NCI-H1694 treated with DMSO at 0.1 percent for 48 hours (cell line): ENCODE results near the gene IFT81.
"Not testable (repeated sequence)": the region's sequence is repeated elsewhere in the genome, so short reads cannot be mapped to it uniquely, and the experiment has no call there.

Experiments
- DNase-seq: peaks from one replicate; lab custom pipeline; 2025; lab: John Stamatoyannopoulos, UW

The IFT81 gene

DNA sequence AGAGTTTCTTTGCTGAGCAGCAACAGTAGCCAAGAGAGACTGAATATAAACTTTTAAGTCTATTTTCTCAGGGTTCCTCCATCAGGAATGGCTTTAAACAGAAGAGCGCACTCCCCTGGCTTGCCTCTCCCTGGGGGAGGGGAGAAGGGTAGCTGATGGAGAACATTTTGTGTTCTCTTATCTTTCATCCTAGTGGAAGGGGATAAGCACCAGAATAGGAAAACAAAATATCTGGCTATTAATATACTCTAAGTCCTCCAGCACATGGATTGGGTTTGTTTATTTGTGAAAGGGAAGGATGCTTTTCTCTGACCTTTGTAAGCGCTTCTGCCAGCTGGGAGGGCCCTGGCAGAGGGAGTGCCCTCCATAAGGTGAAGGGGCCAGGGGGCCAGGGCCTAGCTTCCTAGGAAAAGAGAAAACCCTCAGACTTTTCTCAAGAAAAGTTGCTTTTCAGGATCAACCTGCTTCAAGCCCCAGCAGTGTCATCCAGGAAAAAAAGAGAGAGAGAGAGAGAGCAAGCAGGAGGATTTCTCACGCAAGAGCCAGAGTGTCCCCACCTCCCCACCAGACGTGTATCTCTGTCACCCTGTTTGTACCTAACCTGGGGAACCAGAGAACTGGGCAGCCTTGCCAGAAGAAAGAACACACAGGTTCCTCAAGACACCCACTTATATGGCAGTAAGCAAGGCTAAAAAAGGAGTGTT, 122.6 kb downstream of the IFT81 start:
- DNase-seq, result no peak

DNA sequence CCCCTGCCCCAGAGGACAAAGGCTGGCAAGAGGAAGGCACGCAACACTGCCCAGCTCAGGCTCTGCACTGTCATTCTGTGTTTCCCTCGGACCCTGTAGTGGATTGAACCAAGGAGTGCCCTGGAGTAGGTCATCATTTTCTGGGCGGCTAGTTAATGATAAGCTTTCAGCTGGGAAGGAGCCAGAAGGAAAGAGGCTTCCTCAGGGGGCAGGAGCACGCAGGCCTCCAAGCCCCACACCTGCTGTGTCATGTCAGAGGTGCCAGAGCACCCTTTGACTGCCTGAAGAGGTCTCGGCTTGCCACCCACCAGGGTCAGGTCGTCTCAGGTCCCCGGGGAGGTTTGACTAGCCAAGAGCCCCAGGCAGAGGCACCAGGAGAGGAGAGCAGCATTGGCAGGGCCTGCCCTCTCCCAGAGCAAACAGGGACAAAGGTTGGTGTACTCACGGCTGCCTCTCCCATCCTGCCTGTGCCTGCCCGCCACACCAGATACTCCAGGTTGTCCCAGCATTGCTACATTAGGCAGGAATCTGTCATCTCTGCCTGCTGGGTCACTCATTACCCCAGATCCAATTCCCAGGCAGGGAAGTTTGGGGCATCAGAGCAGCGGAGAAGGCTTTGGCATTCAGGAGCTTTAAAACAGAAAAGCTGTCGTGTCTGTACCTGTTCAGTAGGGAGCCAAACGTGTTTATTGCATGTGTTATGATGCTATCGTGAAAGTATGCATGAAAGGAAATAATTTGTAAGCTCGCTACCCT, 123.4 kb downstream of the IFT81 start:
- no peak for DNase-seq

DNA sequence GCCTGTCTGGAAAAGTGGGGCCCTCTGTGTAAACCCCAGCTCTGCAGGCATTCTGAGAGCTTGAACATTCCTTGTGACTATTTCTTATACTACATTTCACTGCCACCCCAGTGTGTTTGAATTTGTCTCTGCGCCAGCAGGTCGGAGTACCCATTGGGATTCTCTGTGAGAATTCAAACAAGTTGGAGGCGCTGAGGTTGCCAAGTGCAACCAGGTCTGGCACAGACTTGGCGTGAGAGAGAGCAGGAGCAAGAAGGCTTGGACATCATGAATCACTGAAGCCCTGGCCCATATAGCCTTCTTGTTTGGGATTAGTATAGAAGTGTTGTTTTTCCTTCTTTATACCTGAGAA, 123.9 kb downstream of the IFT81 start:
- DNase-seq, result no peak

DNA sequence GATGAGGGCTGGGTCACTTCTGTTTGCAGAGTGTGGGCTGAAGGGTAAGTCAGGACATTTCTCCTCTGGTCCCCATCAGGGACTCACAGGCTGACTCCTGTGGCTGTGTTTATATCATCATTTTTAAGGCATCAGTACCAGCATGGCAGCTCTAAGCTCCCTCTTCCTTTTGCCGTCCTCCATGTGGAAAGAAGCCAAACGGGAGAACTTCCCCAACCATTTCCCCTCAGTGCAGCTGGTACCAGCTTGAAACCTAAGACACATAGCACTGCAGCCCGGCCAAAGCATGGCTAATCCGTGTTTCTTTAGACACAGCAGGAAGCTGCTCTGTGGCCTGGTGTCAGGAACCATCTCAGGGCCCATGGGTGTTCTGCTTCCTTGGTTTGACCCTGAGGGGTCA, 124.9 kb downstream of the IFT81 start:
- no peak for DNase-seq

DNA sequence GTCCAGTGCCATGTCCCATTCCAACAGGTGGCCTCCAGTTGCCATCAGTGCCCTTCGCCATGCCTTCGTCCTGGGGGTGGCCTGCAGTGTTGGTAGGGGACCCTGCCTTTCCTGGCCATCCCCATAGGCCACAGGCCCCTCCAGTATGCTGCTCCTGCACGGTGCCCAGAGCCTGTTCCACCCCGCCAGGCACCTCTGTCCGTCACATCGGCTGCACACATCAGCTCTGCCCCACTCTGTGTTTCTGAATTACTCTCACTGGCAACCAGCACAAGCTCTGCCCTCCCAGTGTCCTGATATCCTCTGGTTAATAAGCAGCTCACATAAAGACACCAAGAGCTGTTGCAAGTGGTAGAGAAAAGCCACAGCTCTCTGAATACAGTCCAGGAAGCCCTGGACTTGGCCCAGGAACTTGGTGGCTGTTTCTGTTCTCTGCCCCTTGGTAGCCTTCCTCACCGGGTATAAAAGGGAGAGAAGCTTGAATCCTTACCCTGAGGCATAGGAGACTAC, 125.6 kb downstream of the IFT81 start:
- no peak for DNase-seq

DNA sequence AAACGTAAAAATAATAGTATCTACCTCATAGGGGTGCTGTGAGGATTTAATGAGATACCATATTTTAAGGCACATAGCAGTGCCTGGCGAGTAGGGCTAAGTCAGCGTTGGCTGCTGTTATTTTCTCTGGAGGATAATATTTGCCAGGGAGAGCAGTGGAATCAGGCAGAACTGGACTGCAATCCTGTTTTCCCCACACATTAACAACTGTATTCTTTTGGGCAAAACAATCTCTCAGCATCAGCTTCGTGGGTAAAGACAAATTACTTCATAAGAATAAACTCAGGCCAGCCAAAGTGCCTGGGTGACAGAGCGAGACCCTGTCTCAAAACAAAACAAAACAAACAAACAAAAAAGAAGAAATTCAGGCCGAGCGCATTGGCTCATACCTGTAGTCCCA, 127.2 kb downstream of the IFT81 start:
- DNase-seq, result no peak

DNA sequence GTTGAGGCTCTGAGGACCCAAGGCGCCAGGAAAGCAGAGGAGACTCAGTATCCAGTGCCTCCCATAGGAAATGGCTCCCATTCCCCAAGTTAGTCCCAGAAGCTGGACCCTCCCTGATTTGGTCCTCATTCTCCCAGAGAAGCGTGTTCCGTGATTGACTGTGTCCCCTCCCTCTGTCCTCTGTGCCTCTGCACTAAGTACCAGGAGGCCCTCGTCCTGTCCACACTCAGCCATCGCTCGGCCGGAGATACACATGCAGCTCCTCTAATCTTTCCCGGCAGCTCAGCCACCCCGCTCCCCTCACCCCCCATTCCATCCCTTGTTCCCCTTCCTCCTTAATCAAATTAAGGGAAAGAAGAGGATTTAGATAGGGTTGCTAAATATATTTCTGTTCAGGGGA, 128.6 kb downstream of the IFT81 start:
- no peak for DNase-seq

DNA sequence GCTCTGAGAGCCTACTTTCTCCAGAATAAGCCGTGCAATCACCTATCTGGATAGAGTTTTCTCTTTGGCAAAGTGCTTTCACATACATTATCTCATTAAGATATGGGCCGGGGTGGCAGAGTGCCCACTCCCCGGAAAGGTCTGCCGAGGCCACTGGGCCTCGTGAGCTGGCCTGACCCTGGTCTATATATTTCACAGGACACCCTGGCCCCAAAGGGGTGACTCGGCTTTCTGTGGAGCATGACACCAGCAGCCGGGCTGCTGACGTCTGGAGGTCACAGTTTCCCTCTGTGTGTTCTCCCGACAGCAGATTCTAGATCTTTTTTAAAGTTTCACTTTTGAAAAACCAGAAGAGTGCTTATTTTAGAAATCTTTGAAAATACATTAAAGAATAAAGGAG, 129.0 kb downstream of the IFT81 start:
- no peak for DNase-seq

DNA sequence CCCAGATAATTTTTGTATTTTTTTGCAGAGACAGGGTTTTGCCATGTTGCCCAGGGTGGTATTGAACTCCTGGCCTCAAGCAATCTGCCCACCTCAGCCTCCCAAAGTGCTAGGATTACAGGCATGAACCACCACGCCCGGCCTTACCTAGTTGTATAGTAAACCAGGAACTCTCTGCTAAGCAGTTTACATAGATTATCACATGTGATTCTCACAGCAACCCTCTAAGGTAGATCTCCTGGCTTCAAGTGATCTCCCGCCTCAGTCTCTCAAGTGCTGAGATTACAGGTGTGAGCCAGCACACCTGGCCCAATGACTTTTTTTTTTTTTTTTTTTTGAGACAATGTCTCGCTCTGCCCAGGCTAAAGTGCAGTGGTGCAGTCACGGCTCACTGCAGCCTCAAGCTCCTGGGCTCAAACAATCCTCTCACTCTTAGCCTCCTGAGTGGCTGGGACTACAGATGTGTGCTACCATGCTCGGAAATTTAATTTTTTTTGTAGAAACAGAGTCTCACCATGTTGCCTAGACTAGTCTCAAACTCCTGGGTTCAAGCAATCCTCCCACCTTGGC, 130.9 kb downstream of the IFT81 start:
- DNase-seq, result no peak

DNA sequence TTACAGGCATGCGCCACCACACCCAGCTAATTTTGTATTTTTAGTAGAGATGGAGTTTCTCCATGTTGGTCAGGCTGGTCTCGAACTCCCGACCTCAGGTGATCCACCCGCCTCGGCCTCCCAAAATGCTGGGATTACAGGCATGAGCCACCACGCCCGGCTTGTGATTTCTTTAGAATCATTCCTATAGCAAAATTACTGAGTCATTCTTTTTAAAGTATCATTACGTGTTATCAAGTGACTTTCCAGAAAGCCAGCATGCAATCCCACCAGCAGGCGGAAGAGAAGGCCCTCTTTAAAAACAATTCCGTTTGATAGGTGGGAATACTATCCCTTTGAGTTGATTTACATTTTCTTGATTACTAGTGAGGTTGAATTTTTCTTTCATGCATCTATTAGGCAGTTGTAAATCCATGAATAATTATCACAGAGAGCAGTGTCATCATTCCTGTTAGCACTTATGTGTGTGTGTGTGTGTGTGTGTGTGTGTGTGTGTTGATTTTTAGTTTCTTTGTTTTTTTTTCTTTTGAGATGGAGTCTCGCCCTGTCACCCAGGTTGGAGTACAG, 131.8 kb downstream of the IFT81 start:
- not testable (repeated sequence) for DNase-seq

DNA sequence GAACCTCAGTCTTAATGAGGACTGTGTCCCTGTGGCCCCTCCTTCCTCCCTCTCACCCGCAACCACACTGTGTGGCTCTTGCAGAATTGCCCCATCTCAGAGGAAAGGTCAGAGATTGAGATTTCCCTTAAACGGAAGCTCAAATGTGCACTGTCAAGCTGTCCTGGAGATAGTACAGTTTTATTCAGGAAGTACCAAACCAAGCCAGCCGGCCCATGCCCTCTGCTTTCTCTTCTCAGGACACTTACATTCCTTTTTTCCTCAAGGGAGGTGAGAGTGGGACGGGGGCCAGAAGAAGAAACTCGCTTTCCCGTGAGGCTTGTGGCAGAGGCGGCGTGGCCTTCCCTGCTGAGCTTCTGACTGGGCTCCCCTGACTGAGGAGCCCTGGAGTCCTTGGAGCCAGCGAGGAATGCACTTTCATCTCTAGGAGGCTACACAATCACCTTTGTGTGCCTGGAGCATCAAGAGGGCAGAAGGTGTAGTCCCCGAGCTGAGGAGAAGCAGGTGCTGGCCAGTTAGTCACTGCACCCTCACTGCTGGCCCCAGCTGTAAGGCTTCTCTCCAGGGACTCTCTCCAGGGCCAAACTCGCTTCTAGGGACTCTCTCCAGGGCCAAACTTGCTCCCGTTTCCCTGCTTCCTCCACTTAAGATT, 132.7 kb downstream of the IFT81 start:
- DNase-seq, result no peak

DNA sequence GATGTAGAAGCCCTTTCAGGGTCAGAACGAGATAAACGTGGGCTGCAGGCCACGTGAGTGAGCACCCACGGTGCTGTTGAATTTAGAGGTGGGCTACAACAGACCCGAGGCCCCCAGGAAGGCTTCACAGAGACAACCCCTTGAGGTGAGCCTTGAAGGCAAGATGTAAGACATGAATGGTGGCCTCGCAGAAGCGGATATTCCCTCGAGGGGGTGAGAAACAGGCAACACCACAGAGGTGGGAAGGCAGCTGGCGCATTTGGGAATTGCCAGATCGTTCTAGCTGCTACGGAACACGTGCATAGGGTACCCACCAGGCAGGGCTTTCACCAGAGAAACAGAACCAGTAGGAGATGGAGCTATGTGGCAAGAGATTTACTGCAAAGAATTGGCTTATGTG, 134.3 kb downstream of the IFT81 start:
- DNase-seq, result no peak

DNA sequence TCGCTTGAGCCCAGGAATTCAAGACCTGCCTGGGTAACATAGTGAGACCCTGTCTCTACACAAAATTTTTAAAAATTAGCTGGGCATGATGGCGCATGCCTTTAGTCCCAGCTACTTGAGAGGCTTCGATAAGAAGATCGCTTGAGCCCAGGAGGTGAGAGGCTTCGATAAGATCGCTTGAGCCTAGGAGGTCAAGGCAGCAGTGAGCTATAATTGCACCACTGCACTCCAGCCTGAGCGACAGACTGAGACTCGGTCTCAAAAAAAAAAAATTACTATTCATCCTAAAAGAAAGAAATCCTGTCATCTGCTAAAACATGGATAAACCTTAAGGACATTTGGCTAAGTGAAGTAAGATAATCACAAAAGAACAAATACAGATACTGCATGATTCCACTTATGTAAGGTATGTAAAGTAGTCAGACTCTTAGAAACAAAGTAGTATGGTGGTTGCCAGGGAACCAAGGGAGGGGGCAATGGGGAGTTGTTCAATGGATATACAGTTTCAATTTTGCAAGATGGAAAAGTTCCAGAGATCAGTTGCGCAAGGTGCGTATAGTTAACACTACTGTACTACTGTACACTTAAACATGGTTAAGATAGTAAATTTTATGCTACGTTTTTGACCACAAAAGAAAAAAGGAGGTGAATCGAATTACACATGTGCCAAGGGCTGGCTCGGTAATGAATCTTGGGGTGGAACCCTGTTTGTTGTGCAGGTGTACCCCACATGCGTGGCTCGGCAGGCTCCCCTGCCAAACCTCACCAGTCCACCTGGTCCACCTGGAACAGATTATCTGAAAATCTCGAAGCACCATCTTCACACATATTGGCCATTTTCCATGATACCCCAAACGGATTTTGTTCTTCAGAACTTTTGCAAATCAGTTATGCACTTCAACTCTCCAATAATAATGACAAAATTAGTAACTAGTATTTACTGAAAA, 138.6 kb downstream of the IFT81 start:
- DNase-seq, result no peak

DNA sequence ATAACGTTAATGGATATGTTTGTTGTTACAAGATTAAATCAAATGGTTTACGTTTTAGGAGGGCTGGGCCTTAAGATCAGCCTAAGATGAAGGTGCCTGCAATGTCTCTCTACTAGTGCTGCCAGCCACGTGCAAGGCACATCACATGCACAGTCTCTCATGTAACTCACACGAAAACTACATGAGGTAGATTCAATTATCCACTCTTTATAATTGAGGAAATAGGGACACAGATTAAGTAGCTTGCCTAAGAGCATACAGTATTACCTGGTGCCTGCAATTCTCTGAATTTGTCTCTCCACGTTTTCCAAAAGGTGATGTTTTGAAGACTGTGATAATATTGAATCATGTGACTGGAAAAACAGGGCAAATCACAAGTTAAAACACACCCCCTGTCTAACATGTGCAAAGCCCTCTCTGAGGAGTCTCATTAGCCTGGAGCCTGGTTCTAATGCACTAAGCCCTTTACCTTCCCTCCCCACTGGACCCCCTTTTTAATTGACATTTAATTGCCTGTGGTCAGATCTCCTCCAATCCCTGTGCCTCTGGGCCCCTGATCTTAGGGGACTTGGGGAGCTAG, 142.3 kb downstream of the IFT81 start:
- DNase-seq, result no peak

DNA sequence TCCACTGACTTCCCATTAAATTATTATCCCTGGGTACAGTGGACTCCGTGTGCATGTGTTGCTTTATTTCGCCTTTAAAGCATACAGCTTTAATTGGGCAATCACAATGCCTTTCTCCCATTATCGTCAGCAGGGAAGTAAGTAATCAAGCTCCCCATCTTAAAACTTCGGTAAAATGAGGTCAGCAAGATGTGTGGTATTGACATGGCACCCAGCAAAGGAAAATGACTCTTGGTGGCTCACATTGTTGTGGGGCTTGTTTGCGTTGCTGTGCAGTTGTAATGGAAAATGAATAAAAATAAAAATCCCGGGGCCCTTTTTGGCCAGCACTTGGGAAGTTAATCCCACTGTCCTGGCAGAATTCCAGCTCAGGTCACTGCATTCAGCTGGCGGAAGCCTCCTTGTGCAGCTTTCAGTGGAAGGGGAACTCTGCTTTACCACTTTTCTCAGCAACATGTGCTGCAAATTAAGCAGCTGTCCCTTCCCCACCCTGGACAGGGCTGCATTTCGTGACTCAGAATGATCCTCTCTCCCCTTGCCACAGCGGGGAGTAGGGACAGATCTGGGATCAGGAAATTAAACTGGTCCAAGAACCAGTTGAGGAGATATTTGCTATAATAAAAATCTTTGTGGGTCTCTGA, 142.9 kb downstream of the IFT81 start:
- DNase-seq, result no peak
